ENCODE measurements around the gene RAB11FIP3.

DNA sequence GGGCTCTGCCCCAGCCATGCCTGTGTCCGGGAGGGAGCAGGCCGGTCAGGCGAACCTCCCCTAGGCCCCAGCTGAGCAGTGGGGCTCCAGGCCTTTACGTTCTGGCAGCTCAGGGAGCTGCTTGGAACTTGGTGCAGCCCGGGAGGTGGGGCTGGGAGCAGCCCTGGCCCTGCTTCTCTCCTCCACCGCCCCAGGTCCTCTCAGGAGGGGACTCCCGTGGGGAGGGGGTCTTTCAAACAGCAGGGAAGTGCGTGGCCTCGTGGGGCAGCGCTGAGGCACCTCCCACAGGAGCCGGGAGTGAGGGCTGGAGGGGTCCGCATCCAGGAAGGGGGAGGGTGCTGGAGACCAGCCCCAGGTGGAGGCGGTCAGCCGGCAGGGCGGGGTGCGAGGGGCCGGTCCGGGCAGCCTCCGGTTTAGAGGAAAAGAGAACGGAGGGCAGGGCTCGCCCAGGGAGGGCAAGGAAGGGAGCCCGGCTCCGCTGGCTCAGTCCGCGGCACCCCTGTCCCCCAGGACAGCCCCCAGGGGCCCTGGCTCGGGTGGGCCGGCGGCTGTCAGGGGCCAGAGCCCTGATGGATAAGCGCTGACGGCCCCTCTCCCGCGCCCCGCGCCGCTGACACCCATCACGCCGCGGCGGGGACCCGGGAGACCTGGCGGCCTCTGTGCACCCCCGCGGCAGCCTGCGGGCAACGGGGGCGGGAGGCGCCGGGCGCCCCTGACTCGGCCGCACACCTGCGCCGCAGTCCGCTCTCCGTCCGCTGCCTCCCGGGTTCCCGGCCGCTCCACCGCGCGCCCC, 134.2 kb downstream of the RAB11FIP3 start:
- TF ChIP-seq CBX5 (IDR thresholded peaks at IDR 0.05; ENCODE audit: borderline replicate concordance, low read depth) (no peak), HDAC2 (IDR thresholded peaks at IDR 0.05) (no peak), ESRRA (IDR thresholded peaks at IDR 0.05; ENCODE audit: borderline replicate concordance, low read depth) (no peak), FIP1L1 (IDR thresholded peaks at IDR 0.05; ENCODE audit: low read depth, low read length, poor library complexity, severe bottlenecking) (no peak), ELF1 (tag; IDR thresholded peaks at IDR 0.05) (no peak)
- TF ChIP-seq, protein P1, sequence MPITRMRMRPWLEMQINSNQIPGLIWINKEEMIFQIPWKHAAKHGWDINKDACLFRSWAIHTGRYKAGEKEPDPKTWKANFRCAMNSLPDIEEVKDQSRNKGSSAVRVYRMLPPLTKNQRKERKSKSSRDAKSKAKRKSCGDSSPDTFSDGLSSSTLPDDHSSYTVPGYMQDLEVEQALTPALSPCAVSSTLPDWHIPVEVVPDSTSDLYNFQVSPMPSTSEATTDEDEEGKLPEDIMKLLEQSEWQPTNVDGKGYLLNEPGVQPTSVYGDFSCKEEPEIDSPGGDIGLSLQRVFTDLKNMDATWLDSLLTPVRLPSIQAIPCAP (CRISPR knock-in tag; IDR thresholded peaks at IDR 0.05; ENCODE audit: borderline replicate concordance): no peak
- TF ChIP-seq, protein P2, sequence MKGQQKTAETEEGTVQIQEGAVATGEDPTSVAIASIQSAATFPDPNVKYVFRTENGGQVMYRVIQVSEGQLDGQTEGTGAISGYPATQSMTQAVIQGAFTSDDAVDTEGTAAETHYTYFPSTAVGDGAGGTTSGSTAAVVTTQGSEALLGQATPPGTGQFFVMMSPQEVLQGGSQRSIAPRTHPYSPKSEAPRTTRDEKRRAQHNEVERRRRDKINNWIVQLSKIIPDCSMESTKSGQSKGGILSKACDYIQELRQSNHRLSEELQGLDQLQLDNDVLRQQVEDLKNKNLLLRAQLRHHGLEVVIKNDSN (CRISPR knock-in tag; IDR thresholded peaks at IDR 0.05): no peak
- TF ChIP-seq, protein P3, sequence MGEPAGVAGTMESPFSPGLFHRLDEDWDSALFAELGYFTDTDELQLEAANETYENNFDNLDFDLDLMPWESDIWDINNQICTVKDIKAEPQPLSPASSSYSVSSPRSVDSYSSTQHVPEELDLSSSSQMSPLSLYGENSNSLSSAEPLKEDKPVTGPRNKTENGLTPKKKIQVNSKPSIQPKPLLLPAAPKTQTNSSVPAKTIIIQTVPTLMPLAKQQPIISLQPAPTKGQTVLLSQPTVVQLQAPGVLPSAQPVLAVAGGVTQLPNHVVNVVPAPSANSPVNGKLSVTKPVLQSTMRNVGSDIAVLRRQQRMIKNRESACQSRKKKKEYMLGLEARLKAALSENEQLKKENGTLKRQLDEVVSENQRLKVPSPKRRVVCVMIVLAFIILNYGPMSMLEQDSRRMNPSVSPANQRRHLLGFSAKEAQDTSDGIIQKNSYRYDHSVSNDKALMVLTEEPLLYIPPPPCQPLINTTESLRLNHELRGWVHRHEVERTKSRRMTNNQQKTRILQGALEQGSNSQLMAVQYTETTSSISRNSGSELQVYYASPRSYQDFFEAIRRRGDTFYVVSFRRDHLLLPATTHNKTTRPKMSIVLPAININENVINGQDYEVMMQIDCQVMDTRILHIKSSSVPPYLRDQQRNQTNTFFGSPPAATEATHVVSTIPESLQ (CRISPR knock-in tag; IDR thresholded peaks at IDR 0.05): no peak

Data from K562 (cell line).